ENCODE data around the gene ANKRD61.
"Not testable (repeated sequence)": the region's sequence is repeated elsewhere in the genome, so short reads cannot be mapped to it uniquely, and the experiment has no call there.

The ANKRD61 gene

DNA sequence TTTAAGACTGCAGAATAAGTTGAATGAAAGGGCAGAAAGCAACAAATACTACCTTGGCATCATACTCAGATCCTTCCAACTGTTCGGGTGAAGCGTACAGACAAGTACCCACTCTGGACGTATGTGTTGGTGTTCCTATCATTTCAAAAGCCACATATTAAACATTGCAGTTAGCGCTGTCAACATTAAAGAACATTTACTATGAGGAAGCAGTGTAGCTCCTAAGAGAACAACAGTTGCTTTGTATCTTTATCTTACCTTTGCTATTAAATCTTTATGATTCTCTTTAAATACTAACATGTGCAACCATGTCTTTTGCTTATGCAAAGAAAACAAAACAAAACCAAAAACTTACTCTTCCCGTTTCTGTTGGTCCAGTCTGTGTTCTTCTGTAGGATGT lies 2.6 kb upstream of the ANKRD61 start:
- in situ Hi-C loops (cut with MboI; ENCODE audit: low sequenced_read_pairs): no loop called here

DNA sequence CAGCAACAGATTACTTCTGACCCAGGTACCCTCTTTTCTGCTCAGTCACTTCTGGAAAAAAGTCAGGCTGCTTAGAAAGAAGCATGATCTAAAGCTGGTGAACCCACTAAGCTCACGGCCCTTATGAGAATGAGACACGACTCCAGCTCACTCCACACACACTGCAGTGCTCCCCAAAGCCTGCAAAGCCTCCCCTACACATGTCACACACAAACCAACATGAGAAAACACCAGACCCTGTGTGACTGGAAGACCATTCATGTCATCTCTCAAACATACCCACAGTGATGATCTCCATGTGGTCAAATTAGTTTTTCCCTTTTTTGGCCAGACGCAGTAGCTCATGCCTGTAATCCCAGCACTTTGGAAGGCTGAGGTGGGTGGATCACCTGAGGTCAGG lies 391 bp downstream of the ANKRD61 start:
- in situ Hi-C loops (cut with MboI; ENCODE audit: low sequenced_read_pairs): no loop called here

DNA sequence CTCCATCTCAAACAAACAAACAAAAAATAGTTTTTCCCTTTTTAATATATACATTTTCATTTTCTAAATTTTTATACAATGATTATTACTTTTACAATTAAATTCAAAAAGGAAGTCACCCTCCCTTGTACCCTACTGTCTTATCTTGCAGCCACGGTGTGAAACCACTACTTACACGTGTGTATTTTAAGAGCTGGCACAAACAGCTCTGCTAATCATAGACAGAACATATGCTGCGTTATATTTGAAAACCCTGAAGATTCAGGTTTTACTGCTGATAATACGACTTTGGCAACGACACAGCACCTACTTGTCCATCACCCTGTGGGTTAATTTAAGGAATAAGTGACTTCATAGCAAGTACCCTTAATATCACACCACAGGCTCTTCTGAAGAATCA lies 991 bp downstream of the ANKRD61 start:
- in situ Hi-C loops (cut with MboI; ENCODE audit: low sequenced_read_pairs): no loop called here

DNA sequence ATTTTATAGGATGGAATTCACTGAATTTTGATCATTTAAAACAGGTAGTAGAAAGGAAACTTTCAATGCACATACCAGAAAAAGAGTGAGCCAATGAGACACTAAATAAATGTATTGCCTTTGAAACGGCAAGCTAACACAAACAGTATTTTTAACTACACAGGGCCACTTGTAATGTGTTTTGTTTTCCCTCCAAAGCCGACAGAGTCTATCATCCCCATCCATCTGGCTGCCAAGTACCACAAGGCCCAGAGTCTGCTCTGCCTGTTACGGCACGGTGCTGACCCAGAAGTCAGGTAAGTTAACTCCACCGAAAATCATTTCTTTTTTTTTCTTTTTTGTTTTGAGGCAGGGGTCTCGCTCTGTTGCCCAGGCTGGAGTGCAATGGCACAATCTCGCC lies 1.5 kb downstream of the ANKRD61 start:
- in situ Hi-C loops (cut with MboI; ENCODE audit: low sequenced_read_pairs): no loop called here

DNA sequence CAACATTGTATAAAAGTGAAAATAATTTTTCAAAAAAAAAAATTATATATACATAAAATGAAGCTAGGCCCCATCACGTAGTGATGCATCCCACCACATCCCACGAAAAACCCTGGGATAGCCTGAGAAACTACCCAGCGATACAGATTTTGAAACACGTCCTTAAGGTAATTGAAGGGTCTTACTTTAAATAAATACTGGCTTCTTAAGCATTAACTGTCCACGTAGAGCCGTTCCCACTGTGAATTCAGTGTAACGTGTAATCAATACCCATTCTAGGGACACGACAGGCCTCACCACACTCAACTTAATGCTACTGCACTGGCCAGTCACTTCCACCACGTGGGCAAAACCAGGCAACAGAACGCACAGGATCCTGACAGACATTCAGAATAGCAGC lies 4.0 kb downstream of the ANKRD61 start:
- in situ Hi-C loops (cut with MboI; ENCODE audit: low sequenced_read_pairs): no loop called here

DNA sequence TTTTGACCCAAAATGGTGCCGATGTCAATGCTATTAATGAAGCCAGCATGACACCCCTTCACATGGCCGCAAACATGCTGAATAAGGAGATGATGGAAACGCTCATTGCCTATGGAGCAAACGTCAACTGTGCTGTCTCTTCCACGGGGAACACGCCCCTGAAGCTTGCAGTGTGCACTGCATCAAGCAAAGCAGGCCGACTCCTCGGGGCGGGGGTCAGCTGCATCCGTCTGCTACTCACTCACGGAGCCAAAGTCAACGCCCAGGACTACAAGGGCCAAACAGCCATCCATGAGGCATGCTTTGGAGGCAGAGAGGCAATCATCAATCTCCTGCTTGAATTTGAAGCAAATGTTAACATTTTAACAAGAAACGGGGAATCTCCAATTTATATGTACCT lies 4.5 kb downstream of the ANKRD61 start:
- in situ Hi-C loops (cut with MboI; ENCODE audit: low sequenced_read_pairs): no loop called here

DNA sequence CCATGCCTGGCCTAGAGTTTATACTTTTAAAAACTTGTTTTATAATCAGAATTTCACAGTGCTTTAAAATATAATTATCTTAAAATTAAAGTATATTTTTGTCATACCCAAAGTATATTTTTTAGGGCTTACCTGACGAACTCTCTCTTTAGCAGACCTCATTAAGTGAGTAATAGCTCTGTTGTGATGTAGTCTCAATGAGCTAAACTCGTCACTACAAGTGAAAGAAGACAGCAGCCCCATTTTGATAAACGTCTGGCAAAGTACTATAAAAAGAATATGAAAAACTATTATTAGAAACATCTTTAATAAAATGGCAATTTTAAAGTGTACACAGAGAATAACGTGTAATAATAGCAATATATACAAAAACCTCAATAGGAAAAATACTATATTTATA lies 18.6 kb downstream of the ANKRD61 start:
- in situ Hi-C loops (cut with MboI; ENCODE audit: low sequenced_read_pairs): no loop called here

DNA sequence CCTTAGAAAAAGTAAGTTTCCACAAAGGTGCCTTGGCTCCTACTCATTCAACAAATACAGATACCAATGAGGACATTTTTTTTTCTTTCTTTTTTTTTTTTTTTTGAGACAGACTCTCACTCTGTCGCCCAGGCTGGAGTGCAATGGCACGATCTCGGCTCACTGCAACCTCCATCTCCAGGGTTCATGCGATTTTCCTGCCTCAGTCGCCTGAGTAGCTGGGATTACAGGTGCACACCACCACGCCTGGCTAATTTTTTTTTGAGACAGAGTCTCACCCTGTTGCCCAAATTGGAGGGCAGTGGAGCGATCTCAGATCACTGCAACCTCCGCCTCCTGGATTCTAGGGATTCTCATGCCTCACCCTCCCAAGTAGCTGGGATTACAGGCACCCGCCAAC lies 20.0 kb downstream of the ANKRD61 start:
- in situ Hi-C loops (cut with MboI; ENCODE audit: low sequenced_read_pairs): not testable (repeated sequence)

DNA sequence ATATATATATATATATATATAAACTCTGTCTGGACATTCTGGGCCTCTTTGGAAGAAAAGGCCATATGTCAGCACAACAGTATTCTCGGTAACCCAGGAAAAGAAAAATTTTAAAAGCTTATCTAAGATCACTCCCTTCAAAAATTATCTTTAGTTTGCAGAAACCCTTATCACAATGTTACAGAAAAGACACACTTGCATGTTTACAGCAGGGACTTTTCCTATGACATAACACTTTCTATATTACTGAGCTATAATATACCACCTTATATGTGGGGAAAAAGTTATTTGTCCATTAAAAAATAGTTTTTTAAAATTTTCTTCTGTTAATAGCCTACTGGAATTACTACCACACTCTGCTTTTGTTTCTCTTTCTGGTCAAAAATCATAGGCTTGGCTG lies 25.4 kb downstream of the ANKRD61 start:
- in situ Hi-C loops (cut with MboI; ENCODE audit: low sequenced_read_pairs): no loop called here

DNA sequence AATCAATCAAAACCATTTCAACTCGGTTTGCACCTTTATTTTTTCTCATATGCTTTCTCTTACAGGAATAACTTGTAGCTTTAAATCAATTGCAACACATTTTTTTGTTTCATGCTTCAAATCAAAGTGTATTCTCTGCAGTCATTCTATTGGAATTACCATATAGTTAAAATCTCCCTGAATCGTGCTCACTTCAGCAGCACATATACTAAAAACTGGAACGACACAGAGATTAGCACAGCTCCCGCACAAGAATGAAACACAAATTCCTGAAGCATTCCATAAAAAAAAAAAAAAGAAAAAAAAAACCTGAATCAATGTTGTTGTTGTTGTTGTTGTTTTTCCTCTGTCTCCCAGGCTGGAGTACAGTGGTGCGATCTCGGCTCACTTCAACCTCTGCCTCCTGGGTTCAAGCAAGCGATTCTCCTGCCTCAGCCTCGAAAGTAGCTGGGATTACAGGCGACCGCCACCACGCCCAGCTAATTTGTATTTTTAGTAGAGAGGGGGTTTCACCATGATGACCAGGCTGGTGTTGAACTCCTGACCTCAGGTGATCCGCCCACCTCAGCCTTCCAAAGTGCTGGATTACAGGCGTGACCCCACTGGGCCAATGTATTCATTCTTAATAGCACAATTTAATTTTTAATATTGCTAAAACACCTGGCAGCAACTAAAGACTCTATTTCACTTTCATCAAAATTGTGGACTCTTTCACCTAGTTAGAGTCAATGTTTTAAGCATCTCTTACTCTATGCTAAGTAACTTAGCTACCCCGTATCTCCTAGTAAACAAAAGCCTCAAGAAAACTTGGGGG lies 26.3 kb downstream of the ANKRD61 start:
- in situ Hi-C loops (cut with MboI; ENCODE audit: low sequenced_read_pairs): no loop called here

DNA sequence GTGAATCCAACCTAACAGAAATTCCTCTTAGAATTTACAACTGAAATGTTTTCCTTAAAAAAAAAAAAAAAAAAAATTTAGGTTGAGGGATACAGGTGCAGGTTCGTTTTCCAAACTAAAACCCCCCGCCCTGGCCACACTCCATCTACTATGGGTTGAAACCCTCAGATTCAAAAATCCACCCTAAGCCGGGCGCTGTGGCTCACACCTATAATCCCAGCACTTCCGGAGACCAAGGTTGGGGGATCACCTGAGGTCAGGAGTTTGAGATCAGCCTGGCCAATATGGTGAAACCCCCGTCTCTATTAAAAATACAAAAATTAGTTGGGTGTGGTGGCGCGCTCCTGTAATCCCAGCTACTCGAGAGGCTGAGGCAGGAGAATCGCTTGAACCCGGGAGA lies 28.8 kb downstream of the ANKRD61 start:
- in situ Hi-C loops (cut with MboI; ENCODE audit: low sequenced_read_pairs): not testable (repeated sequence)

DNA sequence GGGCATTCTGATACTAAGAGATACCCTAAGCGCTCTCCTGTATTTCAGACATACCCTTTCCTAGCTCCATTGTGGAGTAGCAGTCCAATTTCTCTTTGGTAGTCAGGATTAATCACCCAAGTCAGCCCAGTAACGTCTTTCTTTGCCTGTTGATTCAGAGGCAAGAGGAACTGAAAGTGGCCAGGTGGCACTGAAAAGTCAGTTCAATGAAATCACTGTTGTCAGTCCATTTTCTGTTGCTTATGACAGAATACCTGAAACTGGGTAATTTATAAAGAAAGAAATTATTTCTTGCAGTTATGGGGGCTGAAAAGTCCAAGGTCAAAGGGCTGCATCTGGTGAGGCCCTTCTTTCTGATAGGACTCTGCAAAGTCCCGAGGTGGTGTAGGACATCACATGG lies 40.2 kb downstream of the ANKRD61 start:
- in situ Hi-C loops (cut with MboI; ENCODE audit: low sequenced_read_pairs): no loop called here

DNA sequence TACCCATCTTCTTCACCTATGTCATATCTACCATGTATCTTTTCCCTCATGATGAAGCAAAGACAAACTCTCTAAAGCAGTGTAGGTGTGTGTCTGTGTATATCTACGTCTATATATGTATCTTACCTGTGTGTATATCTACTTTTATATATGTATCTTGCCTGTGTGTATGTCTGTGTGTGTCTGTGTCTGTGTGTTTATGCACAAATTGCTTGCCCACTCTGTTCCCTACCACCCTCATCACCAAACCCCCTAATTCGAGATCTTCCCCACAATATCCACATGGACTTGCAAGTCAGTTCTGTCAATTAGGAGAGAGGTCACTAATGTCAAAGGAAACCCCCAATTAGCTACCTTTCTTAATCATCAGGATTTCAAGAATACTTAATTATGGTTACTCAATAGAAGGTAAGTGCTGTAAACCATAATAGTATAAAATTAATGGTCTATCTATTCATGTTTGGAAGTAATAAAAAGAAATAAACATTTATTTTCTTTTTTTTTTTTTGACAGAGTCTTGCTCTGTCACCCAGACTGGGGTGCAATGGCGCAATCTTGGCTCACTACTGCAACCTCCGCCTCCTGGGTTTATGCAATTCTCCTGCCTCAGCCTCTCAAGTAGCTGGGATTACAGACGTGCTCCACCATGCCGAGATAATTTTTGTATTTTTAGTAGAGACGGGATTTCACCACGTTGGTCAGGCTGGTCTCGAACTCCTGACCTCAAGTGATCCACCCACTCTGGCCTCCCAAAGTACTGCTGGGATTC lies 43.6 kb downstream of the ANKRD61 start:
- in situ Hi-C loops (cut with MboI; ENCODE audit: low sequenced_read_pairs): no loop called here

DNA sequence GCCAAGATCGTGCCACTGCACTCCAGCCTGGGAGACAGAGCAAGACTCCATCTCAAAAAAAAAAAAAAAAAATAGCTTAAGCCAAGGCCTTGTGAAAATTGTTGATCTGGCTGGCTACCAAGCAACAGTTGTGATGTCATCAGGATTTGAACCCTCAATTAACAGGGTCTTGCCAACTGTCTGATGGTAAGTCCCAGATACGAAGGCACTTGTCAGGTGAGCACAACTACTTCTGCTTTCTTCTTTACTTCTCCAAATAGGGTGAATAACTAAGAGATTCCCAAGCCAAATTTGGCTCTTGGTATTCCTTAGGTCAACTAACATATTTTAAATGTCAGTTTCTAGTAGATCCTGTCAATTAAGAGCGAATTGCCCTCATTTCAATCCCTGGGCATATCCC lies 47.4 kb downstream of the ANKRD61 start:
- in situ Hi-C loops (cut with MboI; ENCODE audit: low sequenced_read_pairs): no loop called here

DNA sequence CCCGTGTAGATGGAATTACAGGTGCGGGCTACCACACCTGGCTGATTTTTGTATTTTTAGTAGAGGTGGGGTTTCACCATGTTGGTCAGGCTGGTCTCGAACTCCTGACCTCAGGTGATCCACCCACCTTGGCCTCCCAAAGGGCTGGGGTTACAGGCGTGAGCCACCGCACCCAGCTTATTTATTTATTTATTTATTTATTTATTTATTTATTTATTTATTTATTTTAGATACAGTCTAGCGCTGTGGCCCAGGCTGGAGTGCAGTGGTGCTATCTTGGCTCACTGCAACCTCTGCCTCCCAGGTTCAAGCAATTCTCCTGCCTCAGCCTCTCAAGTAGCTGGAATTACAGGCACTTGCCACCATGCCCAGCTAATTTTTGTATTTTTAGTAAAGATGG lies 51.9 kb downstream of the ANKRD61 start:
- in situ Hi-C loops (cut with MboI; ENCODE audit: low sequenced_read_pairs): not testable (repeated sequence)
